NCI-H2081 (cell line): ENCODE data around the gene MVD.

Source experiments
- DNase-seq, 2 experiments: peaks; one replicate each; lab custom pipeline; 2025; lab: John Stamatoyannopoulos, UW

The MVD gene

GRCh38 chr16:88608076-88608475, 54.8 kb downstream of the MVD start:
- no peak for DNase-seq

GRCh38 chr16:88606148-88606757, 56.6 kb downstream of the MVD start:
- no peak for DNase-seq

- DNase-seq: no peak
Measured at GRCh38 chr16:88605186-88606147, 57.4 kb downstream of the MVD start.

- no peak for DNase-seq
Measured at GRCh38 chr16:88602091-88602490, 60.8 kb downstream of the MVD start.
